Stimulated activated CD4-positive, alpha-beta T cell treated with anti-CD3 and anti-CD28 coated beads, Interleukin-15, amount 100 ng/mL, for 1 hour (primary cell): ENCODE measurements around the gene RNF5.

Experiments used
- DNase-seq, 2 donors: peaks; one replicate each; pipeline ENCODE4 v3.0.0-alpha.2; 2020; ENCODE audit warnings: low read depth in 1 of 2, low spot score in 1 of 2

The RNF5 gene

DNA sequence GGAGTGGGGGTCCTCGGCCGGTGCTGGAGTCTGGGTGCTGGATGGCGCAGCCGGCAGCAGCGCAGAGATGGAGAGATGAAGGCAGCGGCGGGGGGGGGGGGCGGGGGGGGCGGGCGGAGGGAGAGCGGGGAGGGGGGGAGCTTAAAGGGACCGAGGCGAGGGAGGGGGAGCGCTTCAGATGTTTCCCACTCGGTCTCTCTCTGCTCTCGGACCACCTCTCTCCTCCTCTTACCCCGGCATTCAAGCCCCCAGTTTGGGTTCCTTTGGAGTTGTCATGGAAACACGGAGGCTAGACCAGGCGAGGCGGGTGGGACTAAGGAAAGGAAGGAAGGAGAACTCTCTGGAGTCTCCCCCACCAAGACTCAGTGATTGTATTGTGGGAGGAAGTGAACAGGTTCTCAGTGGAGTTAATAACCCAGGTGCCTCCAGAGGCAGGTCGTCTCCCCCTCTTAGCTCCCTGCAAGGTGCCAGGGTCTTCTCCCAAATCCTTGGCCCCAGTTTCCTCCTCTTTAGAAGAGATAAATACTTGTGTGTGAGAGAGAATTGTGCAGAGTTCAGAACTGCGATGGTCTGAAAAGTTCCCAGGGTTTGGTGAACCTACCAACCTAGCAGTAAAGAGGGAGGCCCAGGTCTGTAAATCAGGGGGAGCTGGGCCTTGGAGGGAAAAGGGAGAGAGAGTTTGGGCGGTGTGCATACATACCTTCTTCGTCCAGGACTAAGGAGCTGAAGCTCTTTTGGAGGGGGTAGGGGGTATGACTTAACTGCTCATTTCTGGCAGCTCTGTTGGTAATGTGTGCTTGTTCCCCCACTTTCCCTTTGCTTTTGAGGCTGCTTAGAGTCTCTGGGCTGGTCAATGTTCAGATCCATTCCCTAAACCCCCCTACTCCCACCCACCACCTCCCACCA is 26.1 kb upstream of the RNF5 start, which contains the start of gene PRRT1:
Gene PRRT1, minus strand, starts transcription at position 77 of the 906 bp plus-strand sequence. CDS start 112 bp downstream, outside the sequence.
- DNase-seq: no peak

DNA sequence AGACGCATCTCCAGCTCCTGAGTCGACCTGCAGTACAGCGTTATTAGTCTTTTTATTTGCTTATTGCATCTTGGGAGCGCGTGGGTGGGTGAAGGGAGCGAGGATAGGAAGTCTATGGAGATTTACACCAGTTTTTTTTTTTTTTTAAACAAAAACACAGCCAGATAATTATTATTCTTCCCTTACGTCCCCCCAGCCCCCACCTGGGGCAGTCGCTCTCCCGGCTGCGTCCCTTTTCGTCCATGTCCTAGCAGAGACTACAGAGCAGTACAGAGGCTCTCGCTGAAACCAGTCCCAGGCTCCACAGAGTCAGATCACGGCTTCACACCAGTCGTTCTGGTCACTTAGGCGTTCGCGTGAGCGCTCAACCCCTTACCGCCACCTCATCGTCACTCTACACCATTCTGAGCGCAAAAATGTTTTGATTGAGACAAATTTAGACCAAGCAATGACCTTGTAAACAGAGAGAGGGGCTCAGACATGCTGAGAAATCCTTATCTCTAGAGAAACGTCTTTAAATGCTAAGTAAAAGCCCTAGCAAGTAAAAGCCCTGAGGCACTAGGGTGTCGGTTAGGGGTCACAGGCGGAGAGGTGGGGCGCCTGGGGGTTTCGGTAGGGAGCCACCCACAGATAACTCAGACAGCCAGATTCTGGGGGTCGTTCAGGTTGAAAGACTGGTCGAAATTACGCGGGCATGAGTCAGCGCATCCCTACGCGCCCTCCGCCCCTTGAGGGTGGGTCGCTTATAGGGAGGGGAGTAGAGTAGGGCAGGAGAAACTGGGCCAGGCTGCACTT is 25.2 kb upstream of the RNF5 start:
- DNase-seq: no peak

- DNase-seq: peak; percentile 37 to 48
Measured at GRCh38 chr6:32153564-32154513, 24.4 kb upstream of the RNF5 start, which contains the start of gene PPT2. PPT2 (plus strand) TSS chr6:32154141; CDS start chr6:32154595, 454 bp downstream.

GRCh38 chr6:32154514-32155161 is 23.6 kb upstream of the RNF5 start:
- peak in 1 of 2 donors; percentile 36 for DNase-seq

GRCh38 chr6:32156891-32157290 is 21.3 kb upstream of the RNF5 start:
- DNase-seq: no peak

- no peak for DNase-seq
Measured at GRCh38 chr6:32158052-32158451, 20.2 kb upstream of the RNF5 start.

GRCh38 chr6:32163559-32164258 is 14.5 kb upstream of the RNF5 start:
- DNase-seq: no peak

- no peak for DNase-seq
Measured at GRCh38 chr6:32164295-32164694, 13.9 kb upstream of the RNF5 start, which contains the start of gene EGFL8. EGFL8 (plus strand) TSS chr6:32164595; CDS start chr6:32166166, 1,571 bp downstream.

GRCh38 chr6:32166411-32167061 is 11.7 kb upstream of the RNF5 start:
- DNase-seq: no peak

DNA sequence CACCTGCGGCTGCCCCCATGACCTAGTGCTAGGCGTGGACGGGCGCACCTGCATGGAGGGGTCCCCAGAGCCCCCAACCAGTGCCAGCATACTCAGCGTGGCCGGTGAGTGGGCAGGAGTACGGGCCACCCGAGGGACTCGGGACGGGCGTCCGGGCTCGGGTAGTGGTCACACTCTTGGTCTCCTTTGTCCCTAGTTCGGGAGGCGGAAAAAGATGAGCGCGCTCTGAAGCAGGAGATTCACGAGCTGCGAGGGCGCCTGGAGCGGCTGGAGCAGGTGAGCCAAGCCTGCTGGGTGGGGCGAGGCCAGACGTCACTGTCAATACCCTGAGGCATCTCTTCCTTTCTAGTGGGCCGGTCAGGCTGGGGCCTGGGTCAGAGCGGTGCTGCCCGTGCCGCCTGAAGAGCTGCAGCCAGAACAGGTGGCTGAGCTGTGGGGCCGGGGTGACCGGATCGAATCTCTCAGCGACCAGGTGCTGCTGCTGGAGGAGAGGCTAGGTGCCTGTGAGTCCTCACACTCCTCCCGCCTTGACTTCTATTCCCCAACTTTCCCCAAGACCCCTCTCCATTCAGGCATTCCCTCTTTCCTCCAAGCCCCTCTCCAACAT is 10.9 kb upstream of the RNF5 start:
- DNase-seq: no peak

DNA sequence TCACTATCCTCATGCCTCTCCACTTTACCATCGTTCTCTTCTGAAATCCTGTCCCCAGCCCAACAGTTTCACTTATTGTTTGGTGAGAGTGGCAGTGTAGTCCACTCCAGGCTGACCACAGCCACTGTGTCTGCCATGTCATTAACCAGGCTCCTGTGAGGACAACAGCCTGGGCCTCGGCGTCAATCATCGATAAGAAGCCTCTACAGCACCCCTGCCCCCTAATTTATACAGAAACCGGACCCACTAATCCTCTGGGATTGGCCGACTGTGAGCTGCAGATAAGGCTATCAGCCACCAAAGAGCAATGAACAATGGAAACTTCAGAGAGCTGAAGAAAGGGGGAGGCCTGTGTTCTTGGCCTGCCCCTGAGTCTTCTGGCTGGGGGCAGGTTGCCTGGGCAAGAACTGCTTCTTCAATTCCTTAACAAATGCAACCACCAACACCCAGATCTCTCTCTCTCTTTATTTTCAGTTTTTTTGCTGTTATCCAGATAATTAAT is 10.4 kb upstream of the RNF5 start:
- DNase-seq: no peak

GRCh38 chr6:32168350-32168749 is 9.9 kb upstream of the RNF5 start:
- DNase-seq: no peak

GRCh38 chr6:32168807-32169591 is 9.2 kb upstream of the RNF5 start:
- DNase-seq: no peak

- no peak for DNase-seq
Measured at GRCh38 chr6:32170294-32170693, 7.9 kb upstream of the RNF5 start.

DNA sequence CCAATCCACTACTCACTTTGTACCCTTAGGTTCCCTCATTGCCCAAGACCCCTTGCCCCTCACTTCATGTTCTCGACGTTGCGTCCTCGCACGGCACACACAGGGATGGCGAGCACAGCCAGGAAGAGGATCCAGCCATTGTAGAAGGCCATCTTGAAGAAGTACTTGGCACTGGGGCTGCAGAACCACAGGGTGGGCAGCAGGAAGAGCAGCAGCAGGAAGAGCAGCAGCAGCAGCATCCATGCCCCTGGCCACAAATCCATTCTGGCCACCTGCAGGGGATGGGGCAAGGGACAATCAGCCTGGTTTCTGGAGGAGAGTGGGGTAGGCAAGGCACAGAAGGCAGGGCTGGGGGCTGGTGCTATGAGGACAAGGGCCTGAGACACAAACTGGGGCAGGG is 7.0 kb upstream of the RNF5 start:
- no peak for DNase-seq

DNA sequence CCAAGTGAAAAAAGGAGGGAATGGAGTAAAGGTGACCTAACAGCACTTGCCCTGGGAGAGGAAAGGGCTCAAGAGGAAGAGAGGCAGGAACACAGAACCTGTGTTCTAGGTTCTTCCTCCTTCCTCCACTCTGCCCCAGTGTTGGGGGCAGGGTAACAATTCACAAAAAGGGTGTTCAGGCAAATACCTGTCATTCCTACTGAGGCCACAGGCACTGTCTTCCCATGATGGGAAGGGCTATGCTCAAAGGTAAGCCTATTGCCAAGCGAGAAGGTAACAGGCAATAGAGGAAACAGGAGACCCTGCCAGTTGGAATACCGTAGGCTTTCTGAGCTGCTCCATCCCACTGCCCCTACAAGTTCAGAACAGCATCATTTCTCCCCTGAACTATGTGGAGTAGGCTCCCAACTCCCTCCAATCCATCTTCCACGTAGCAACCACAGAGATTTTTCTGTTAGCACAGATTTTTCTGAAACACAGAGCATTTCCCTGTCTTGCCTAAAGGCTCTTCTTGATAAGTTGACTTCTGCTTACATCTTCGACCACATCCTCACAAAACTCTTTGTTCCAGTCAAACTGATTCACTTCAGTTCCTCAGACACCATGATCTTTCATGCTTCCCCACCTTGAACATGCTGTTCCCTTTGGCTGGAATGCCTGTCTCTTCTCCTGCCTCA is 5.0 kb upstream of the RNF5 start:
- DNase-seq: no peak

- no peak for DNase-seq
Measured at GRCh38 chr6:32174416-32174815, 3.8 kb upstream of the RNF5 start.
